ENCODE measurements around the gene COL6A3. TPM values are rescaled to one million over a fixed set of nuclear protein-coding genes. Genes with fewer than 3 reads are reported as not detected.
A peak's percentile ranks its signal among the peaks of the same experiment; 100 is the strongest.
"Not testable (repeated sequence)": the region's sequence is repeated elsewhere in the genome, so short reads cannot be mapped to it uniquely, and the experiment has no call there.

Gene COL6A3
- polyA plus RNA-seq, 2 of the 4 experiments (the other 2 are of a cell fraction), result 0.10 to 0.28 TPM

DNA sequence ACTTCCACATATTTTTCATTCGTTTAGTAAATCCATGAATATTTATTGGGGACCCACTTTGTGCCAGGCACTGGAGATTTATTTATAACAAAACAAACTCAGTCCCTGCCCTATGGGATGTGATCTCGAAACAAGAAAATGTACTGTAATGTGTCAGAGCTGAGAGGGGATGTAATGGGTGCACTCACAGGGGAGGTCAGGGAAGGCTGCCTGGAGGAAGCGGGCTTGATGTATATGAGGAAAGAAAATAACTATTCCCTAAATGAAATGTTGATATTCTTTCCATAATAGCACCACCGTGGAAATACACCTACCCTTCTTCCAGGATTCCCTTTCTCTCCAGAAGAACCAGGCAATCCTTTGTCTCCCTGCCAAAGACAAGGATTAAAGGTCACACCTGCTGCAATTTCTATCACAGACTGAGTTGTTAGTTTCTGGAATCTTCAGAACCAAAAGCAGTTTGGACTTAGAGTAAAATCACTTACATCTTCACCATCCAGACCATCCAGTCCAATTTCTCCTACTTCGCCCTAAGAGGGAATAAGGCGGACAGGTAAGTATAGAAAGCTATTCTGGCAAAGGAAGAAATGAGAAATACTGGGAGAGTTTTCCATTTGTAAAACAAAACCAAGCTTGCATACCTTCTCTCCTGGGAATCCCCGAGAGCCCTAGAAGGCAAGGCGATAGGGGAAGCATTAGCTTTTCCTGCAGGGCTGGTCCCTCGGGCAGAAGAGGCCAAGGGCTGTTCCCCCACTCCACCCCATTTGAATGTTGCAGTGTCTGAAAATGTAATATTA is 55.0 kb downstream of the COL6A3 start:
- ChIA-PET POLR2A (no interaction called here), CTCF (interaction anchor here (1.3 kb wide), 1 partner anchor 213 kb away, joined by 3 read pairs; no protein-coding TSS in a partner anchor)
- no peak overlapping the region for H3K4me2 ChIP-seq
- ATAC-seq, result no peak
- H3K4me1 ChIP-seq, result no peaks in the 10 kb centered on the region
- DNase-seq (ENCODE audit: low read depth in 1 of 2, low spot score in 1 of 2), result no peak
- WGBS (ENCODE audit: missing lambda C conversion rate), result 58% methylated on average over 9 of the region's 9 CpGs
- H3K9me3 ChIP-seq, result no peaks in the 10 kb centered on the region
- FAIRE-seq, result no peak
- no peak overlapping the region for H3K4me3 ChIP-seq
- no peak overlapping the region for H3K27ac ChIP-seq
- TF ChIP-seq ZFP36 (IDR thresholded peaks at IDR 0.05; ENCODE audit: borderline replicate concordance, partially characterized antibody), result peak; percentile 56
- no peak for TF ChIP-seq BHLHE40 (IDR thresholded peaks at IDR 0.05; ENCODE audit: low read depth, low read length)

DNA sequence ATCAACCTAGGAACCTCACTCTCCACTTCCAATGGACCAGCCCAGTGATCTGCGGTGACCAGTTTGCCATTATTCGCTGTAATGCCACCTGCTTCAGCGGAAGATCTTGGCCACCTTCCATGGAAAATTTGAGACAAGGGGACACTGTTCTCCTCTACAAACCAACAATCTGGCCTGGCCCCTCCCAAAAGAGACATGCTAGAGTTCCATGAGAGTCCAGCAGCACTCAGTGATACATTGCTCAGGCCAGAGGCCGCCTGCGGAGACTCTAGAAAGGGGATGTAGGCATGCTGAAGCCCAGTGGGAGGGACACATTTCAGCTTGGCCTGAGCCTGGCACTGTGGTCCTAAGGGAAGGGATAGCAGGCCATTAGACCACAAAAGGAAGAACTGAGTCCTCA is 58.3 kb downstream of the COL6A3 start:
- DNase-seq (ENCODE audit: low read depth in 1 of 2, low spot score in 1 of 2) (no peak), FAIRE-seq (no peak), ATAC-seq (no peak)
- Histone ChIP-seq H3K4me2 (no peak overlapping the region), H3K4me3 (no peak overlapping the region), H3K27ac (no peak overlapping the region), H3K9me3 (no peaks in the 10 kb centered on the region), H3K4me1 (no peaks in the 10 kb centered on the region)
- TF ChIP-seq HDAC2 (IDR thresholded peaks at IDR 0.05) (no peak), HOXA7 (CRISPR knock-in tag; IDR thresholded peaks at IDR 0.05) (no peak), RCOR1 (IDR thresholded peaks at IDR 0.05; ENCODE audit: low read depth, low read length) (no peak), CHD2 (IDR thresholded peaks at IDR 0.05; ENCODE audit: low read length, partially characterized antibody) (no peak), CEBPB (IDR thresholded peaks at IDR 0.05) (no peak)
- TF ChIP-seq, protein P1, sequence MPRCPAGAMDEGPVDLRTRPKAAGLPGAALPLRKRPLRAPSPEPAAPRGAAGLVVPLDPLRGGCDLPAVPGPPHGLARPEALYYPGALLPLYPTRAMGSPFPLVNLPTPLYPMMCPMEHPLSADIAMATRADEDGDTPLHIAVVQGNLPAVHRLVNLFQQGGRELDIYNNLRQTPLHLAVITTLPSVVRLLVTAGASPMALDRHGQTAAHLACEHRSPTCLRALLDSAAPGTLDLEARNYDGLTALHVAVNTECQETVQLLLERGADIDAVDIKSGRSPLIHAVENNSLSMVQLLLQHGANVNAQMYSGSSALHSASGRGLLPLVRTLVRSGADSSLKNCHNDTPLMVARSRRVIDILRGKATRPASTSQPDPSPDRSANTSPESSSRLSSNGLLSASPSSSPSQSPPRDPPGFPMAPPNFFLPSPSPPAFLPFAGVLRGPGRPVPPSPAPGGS (IDR thresholded peaks at IDR 0.05), result no peak
- TF ChIP-seq, protein P2, sequence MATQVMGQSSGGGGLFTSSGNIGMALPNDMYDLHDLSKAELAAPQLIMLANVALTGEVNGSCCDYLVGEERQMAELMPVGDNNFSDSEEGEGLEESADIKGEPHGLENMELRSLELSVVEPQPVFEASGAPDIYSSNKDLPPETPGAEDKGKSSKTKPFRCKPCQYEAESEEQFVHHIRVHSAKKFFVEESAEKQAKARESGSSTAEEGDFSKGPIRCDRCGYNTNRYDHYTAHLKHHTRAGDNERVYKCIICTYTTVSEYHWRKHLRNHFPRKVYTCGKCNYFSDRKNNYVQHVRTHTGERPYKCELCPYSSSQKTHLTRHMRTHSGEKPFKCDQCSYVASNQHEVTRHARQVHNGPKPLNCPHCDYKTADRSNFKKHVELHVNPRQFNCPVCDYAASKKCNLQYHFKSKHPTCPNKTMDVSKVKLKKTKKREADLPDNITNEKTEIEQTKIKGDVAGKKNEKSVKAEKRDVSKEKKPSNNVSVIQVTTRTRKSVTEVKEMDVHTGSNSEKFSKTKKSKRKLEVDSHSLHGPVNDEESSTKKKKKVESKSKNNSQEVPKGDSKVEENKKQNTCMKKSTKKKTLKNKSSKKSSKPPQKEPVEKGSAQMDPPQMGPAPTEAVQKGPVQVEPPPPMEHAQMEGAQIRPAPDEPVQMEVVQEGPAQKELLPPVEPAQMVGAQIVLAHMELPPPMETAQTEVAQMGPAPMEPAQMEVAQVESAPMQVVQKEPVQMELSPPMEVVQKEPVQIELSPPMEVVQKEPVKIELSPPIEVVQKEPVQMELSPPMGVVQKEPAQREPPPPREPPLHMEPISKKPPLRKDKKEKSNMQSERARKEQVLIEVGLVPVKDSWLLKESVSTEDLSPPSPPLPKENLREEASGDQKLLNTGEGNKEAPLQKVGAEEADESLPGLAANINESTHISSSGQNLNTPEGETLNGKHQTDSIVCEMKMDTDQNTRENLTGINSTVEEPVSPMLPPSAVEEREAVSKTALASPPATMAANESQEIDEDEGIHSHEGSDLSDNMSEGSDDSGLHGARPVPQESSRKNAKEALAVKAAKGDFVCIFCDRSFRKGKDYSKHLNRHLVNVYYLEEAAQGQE (IDR thresholded peaks at IDR 0.05), result no peak
- 92% methylated on average over 5 of the region's 5 CpGs for WGBS (ENCODE audit: missing lambda C conversion rate)
- ChIA-PET POLR2A (no interaction called here), CTCF (interaction anchor here (1.1 to 1.4 kb wide), 2 partner anchors 11 to 66 kb away, joined by 3 to 4 read pairs; no protein-coding TSS in a partner anchor)

DNA sequence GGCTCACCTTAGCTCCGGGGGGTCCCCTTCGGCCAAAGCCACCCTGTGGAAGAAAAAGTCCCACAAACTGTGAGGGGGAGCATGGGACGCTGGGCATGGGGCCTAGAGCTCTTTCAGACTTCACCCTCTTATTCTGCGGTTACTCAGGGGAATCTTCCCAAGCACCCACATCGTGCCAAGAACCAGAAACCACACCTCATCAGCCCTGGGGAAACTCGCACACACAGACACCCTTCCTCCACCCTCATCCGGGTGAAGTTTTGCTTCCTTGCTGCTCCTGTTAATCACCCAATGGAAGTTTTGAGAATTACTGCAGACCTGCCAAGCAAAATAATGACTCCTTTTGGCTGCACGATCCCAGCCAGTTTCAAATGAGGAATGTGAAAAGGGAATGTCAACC is 59.1 kb downstream of the COL6A3 start:
- ATAC-seq (no peak), DNase-seq (ENCODE audit: low read depth in 1 of 2, low spot score in 1 of 2) (no peak)

DNA sequence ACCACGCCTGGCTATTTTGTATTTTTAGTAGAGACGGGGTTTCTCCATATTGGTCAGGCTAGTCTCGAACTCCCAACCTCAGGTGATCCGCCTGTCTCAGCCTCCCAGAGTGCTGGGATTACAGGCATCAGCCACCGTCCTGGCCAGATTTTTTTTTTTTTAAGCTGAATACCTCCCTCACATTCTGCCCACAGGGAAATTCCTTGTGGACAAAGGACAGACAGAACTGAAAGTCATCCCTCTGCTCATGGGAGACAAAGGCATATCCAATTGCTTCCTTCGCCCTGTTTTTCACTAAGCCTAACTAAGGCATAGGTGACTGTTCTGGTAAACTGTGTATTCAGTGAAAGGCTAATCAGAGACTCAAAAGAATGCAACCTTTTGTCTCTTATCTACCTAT is 59.8 kb downstream of the COL6A3 start:
- WGBS (ENCODE audit: missing lambda C conversion rate), result 61% methylated on average over 6 of the region's 6 CpGs
- not testable (repeated sequence) for H3K27ac ChIP-seq; H3K9me3 ChIP-seq; H3K4me1 ChIP-seq; ATAC-seq; H3K4me3 ChIP-seq; H3K4me2 ChIP-seq; FAIRE-seq; DNase-seq (ENCODE audit: low read depth in 1 of 2, low spot score in 1 of 2)
- POLR2A ChIA-PET, result interaction anchor here (0.6 kb wide), 1 partner anchor 11 kb away, joined by 3 read pairs; no protein-coding TSS in a partner anchor
- CTCF ChIA-PET, result interaction anchor here (0.8 to 1.3 kb wide), 3 partner anchors 11 to 67 kb away, joined by 3 read pairs; no protein-coding TSS in a partner anchor

More for the DNA sequence above, 59.1 kb downstream of the COL6A3 start:
- no peak for FAIRE-seq
- POLR2A ChIA-PET, result no interaction called here
- Histone ChIP-seq H3K9me3 (no peaks in the 10 kb centered on the region), H3K4me1 (no peaks in the 10 kb centered on the region), H3K4me2 (no peak overlapping the region), H3K27ac (no peak overlapping the region), H3K4me3 (no peak overlapping the region)
- TF ChIP-seq, protein P3, sequence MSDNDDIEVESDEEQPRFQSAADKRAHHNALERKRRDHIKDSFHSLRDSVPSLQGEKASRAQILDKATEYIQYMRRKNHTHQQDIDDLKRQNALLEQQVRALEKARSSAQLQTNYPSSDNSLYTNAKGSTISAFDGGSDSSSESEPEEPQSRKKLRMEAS (IDR thresholded peaks at IDR 0.05), result no peak
- TF ChIP-seq HDAC2 (IDR thresholded peaks at IDR 0.05) (no peak), ZNF302 (CRISPR knock-in tag; IDR thresholded peaks at IDR 0.05) (no peak)
- CTCF ChIA-PET, result interaction anchor here (0.8 to 1.3 kb wide), 4 partner anchors 10 to 67 kb away, joined by 3 to 4 read pairs (median 3); no protein-coding TSS in a partner anchor
- WGBS (ENCODE audit: missing lambda C conversion rate), result 60% methylated on average over 8 of the region's 8 CpGs
